GM19240 (cell line): ENCODE results near the gene PCSK4.
"Not testable (repeated sequence)": the region's sequence is repeated elsewhere in the genome, so short reads cannot be mapped to it uniquely, and the experiment has no call there.

Experiments used
- DNase-seq: peaks from one replicate; pipeline ENCODE4 v3.0.0; 2011; ENCODE audit warnings: low spot score; ENCODE audit not compliant: insufficient read length

Gene PCSK4

GRCh38 chr19:1490311-1491113 lies at the start of gene PCSK4:
Gene PCSK4 (minus strand): TSS chr19:1490350. CDS start chr19:1490346, 4 bp downstream.
- peak; percentile 97 for DNase-seq

- DNase-seq = not testable (repeated sequence)
These were observed 49.6 kb upstream of the PCSK4 start for GRCh38 chr19:1539749-1540148.

- DNase-seq = no peak
These were observed 48.8 kb upstream of the PCSK4 start for GRCh38 chr19:1538978-1539377.

- DNase-seq = not testable (repeated sequence)
These were observed 45.5 kb upstream of the PCSK4 start for GRCh38 chr19:1535699-1536098.

GRCh38 chr19:1534972-1535371 lies 44.8 kb upstream of the PCSK4 start:
- no peak for DNase-seq

GRCh38 chr19:1533510-1534150 lies 43.5 kb upstream of the PCSK4 start:
- no peak for DNase-seq

- no peak for DNase-seq
These were observed 41.9 kb upstream of the PCSK4 start for GRCh38 chr19:1532003-1532402.

GRCh38 chr19:1531587-1531986 lies 41.4 kb upstream of the PCSK4 start:
- no peak for DNase-seq

GRCh38 chr19:1530856-1531255 lies 40.7 kb upstream of the PCSK4 start:
- not testable (repeated sequence) for DNase-seq

GRCh38 chr19:1529430-1529816 lies 39.3 kb upstream of the PCSK4 start:
- DNase-seq = no peak

GRCh38 chr19:1528596-1529429 lies 38.7 kb upstream of the PCSK4 start:
- no peak for DNase-seq

- no peak for DNase-seq
These were observed 37.6 kb upstream of the PCSK4 start for GRCh38 chr19:1527650-1528309.

GRCh38 chr19:1526979-1527649 lies 37.0 kb upstream of the PCSK4 start:
- no peak for DNase-seq

- DNase-seq = no peak
These were observed 36.1 kb upstream of the PCSK4 start for GRCh38 chr19:1526066-1526778.

- no peak for DNase-seq
These were observed 35.2 kb upstream of the PCSK4 start for GRCh38 chr19:1525343-1525742.

- no peak for DNase-seq
These were observed 34.8 kb upstream of the PCSK4 start for GRCh38 chr19:1524972-1525325.

GRCh38 chr19:1524287-1524971 lies 34.3 kb upstream of the PCSK4 start:
- no peak for DNase-seq

- no peak for DNase-seq
These were observed 33.5 kb upstream of the PCSK4 start, which contains the start of gene PLK5 for GRCh38 chr19:1523412-1524286. Gene PLK5 (plus strand): TSS chr19:1524077. CDS start chr19:1526997, 2,920 bp downstream.

- no peak for DNase-seq
These were observed 32.7 kb upstream of the PCSK4 start for GRCh38 chr19:1522838-1523237.
